Measurements from ENCODE around the gene COL20A1. TPM values are rescaled to one million over a fixed set of nuclear protein-coding genes. Genes with fewer than 3 reads are reported as not detected.

Gene COL20A1
- total and polyA plus RNA-seq, 2 of the 13 experiments (the other 11 are each of a cell fraction or from before 2014, with no cell fraction given), result not detected

- TF ChIP-seq ZNF652 (CRISPR knock-in tag; IDR thresholded peaks at IDR 0.05; ENCODE audit: borderline replicate concordance, low read depth) (no peak), NBN (conservative IDR thresholded peaks at IDR 0.05) (no peak), PREB (CRISPR knock-in tag; IDR thresholded peaks at IDR 0.05) (no peak), ZNF766 (CRISPR knock-in tag; IDR thresholded peaks at IDR 0.05; ENCODE audit: borderline replicate concordance) (peak; percentile 62; the same call in 1 of the 2 replicates), ZNF180 (CRISPR knock-in tag; IDR thresholded peaks at IDR 0.05; ENCODE audit: borderline replicate concordance, low read depth) (no peak), PTBP1 (IDR thresholded peaks at IDR 0.05; ENCODE audit: low read depth, low read length, poor library complexity, severe bottlenecking) (no peak), ZNF720 (CRISPR knock-in tag; IDR thresholded peaks at IDR 0.05) (no peak), IRF9 (CRISPR knock-in tag; IDR thresholded peaks at IDR 0.05; ENCODE audit: borderline replicate concordance) (peak; percentile 79; the same call in 1 of the 2 replicates), ZNF292 (CRISPR knock-in tag; IDR thresholded peaks at IDR 0.05; ENCODE audit: borderline replicate concordance, low read depth) (0 out of 2 replicates have a peak, but pooled peaks have one; percentile 41), ZNF460 (CRISPR knock-in tag; IDR thresholded peaks at IDR 0.05; ENCODE audit: borderline replicate concordance) (no peak), CEBPB (IDR thresholded peaks at IDR 0.05; ENCODE audit: borderline replicate concordance, low read depth, low read length) (no peak), KLF9 (CRISPR knock-in tag; IDR thresholded peaks at IDR 0.05; ENCODE audit: low read depth) (0 out of 2 replicates have a peak, but pooled peaks have one; percentile 57), ZBTB7A (CRISPR knock-in tag; IDR thresholded peaks at IDR 0.05) (no peak), MIXL1 (CRISPR knock-in tag; IDR thresholded peaks at IDR 0.05) (peak; percentile 61), U2AF2 (IDR thresholded peaks at IDR 0.05; ENCODE audit: low read depth, low read length) (peak; percentile 97), NFE2L2 (IDR thresholded peaks at IDR 0.05; ENCODE audit: low read length) (no peak), TFDP2 (CRISPR knock-in tag; IDR thresholded peaks at IDR 0.05) (peak; percentile 84), FOXJ3 (CRISPR knock-in tag; IDR thresholded peaks at IDR 0.05; ENCODE audit: borderline replicate concordance) (no peak), HNF4A (CRISPR knock-in tag; IDR thresholded peaks at IDR 0.05) (0 out of 2 replicates have a peak, but pooled peaks have one; percentile 11), KAT2B (IDR thresholded peaks at IDR 0.05; ENCODE audit: borderline replicate concordance, low read depth, low read length) (no peak), ZNF224 (CRISPR knock-in tag; IDR thresholded peaks at IDR 0.05) (no peak), HNRNPH1 (optimal IDR thresholded peaks at IDR 0.05; ENCODE audit: low read depth, low read length) (no peak), SKI (IDR thresholded peaks at IDR 0.05; ENCODE audit: partially characterized antibody) (peak; percentile 39), ZKSCAN5 (CRISPR knock-in tag; IDR thresholded peaks at IDR 0.05) (no peak), ZNF251 (CRISPR knock-in tag; IDR thresholded peaks at IDR 0.05) (no peak), ZUFSP (CRISPR knock-in tag; IDR thresholded peaks at IDR 0.05; ENCODE audit: borderline replicate concordance) (no peak)
These were observed 20.6 kb upstream of the COL20A1 start, which contains the start of gene ARFGAP1 (continued) for GRCh38 chr20:63272105-63273058.
